ENCODE measurements around the gene AKT3.

GRCh38 chr1:243848165-243848857, 1.7 kb downstream of the AKT3 start:
- TF ChIP-seq REST (IDR thresholded peaks at IDR 0.05): no peak
- no peak for TF ChIP-seq CTCF (IDR thresholded peaks at IDR 0.05)
- TF ChIP-seq RFX5 (IDR thresholded peaks at IDR 0.05): no peak
- no peak for TF ChIP-seq MAFK (IDR thresholded peaks at IDR 0.05; ENCODE audit: partially characterized antibody)
- no peak for TF ChIP-seq MAZ (IDR thresholded peaks at IDR 0.05; ENCODE audit: borderline replicate concordance, low read depth, low read length)
- TF ChIP-seq RCOR1 (IDR thresholded peaks at IDR 0.05; ENCODE audit: low read depth, low read length): no peak
- TF ChIP-seq POLR2A (IDR thresholded peaks at IDR 0.05; ENCODE audit: low read length): no peak
- no peak for TF ChIP-seq TP53 (CRISPR knock-in tag; IDR thresholded peaks at IDR 0.05)
- TF ChIP-seq NFE2L2 (conservative IDR thresholded peaks at IDR 0.05; ENCODE audit: low read length): no peak
- TF ChIP-seq CHD2 (IDR thresholded peaks at IDR 0.05; ENCODE audit: low read length, partially characterized antibody): no peak
- TF ChIP-seq HDAC2 (IDR thresholded peaks at IDR 0.05): no peak

Measured in A549 (cell line).